Fibroblast of lung (primary cell): Measurements from ENCODE around the gene RNF38. TPM values are rescaled to one million over a fixed set of nuclear protein-coding genes. Genes with fewer than 3 reads are reported as not detected.

Source experiments
- DNase-seq, 2 donors: peaks; one replicate each; pipeline versions ENCODE4 v3.0.0 to v3.0.0-alpha.2; 2010; ENCODE audit warnings: low read depth in 2 of 2
- H2AFZ ChIP-seq: 2 replicates; pipeline ENCODE4 v1.5.1; 2012; ENCODE audit warnings: low read length, control low read depth, inconsistent platforms
- H3K27ac ChIP-seq: 2 replicates; pipeline ENCODE4 v1.5.1; 2011; ENCODE audit warnings: low read length, control low read depth; ENCODE audit not compliant: insufficient read depth
- H3K27me3 ChIP-seq: 2 replicates; pipeline ENCODE4 v1.5.1; 2011; ENCODE audit warnings: mild to moderate bottlenecking, low read length; ENCODE audit not compliant: control insufficient read depth, insufficient read depth
- H3K36me3 ChIP-seq: 2 replicates; pipeline ENCODE4 v1.5.1; 2011; ENCODE audit warnings: low read length; ENCODE audit not compliant: control insufficient read depth, insufficient read depth
- H3K4me1 ChIP-seq: 2 replicates; pipeline ENCODE4 v1.5.1; 2011; ENCODE audit warnings: low read length; ENCODE audit not compliant: control insufficient read depth, insufficient read depth; ENCODE audit errors: extremely low read depth
- H3K4me2 ChIP-seq: 2 replicates; pipeline ENCODE4 v1.5.1; 2011; ENCODE audit warnings: low read length, control low read depth; ENCODE audit not compliant: insufficient read depth; ENCODE audit errors: extremely low read depth
- H3K4me3 ChIP-seq, 4 experiments: fragments of 200-600 bp in 1 of 4; sonication (generic) in 1 of 4; replicated peaks in 1 of 4; 2 replicates each; pipeline ENCODE4 v1.5.1; 2011 to 2016; ENCODE audit warnings: low read length in 4 of 4, low read depth in 3 of 4, mild to moderate bottlenecking in 3 of 4, control low read depth in 2 of 4, inconsistent platforms in 1 of 4, mixed read lengths in 1 of 4; ENCODE audit not compliant: insufficient read depth in 1 of 4; ENCODE audit errors: control extremely low read depth in 1 of 4
- H3K79me2 ChIP-seq: 2 replicates; pipeline ENCODE4 v1.5.1; 2012; ENCODE audit warnings: mild to moderate bottlenecking, low read length, inconsistent platforms; ENCODE audit not compliant: control insufficient read depth, insufficient read depth
- H3K9ac ChIP-seq: 2 replicates; pipeline ENCODE4 v1.5.1; 2011; ENCODE audit warnings: mild to moderate bottlenecking, low read length, control low read depth; ENCODE audit not compliant: insufficient read depth
- H3K9me3 ChIP-seq: 2 replicates; pipeline ENCODE4 v1.5.1; 2012; ENCODE audit warnings: low read depth, low read length; ENCODE audit not compliant: control insufficient read depth, insufficient read depth
- H4K20me1 ChIP-seq: 2 replicates; pipeline ENCODE4 v1.5.1; 2011; ENCODE audit warnings: low read length; ENCODE audit not compliant: control insufficient read depth, insufficient read depth; ENCODE audit errors: extremely low read depth
- EZH2 ChIP-seq: IDR thresholded peaks from 2 replicates; pipeline ENCODE4 v1.5.1; 2012; ENCODE audit warnings: low read length, control low read depth, mild to moderate bottlenecking; ENCODE audit errors: missing control alignments
- polyA plus RNA-seq, 2 donors: library from polyadenylated mRNA; depleted of rRNA in 1 of 2; stranded (reverse) in 1 of 2; unstranded in 1 of 2; fragments of >200 nt; gene quantifications; 2 replicates each; pipeline ENCODE4 v1.2.1, GENCODE V29; 2011 to 2012; ENCODE audit warnings: missing spikeins in 1 of 2
- total RNA-seq: library from RNA; depleted of rRNA; stranded (reverse); fragments of >200 nt; gene quantifications from 2 replicates; pipeline ENCODE4 v1.2.1, GENCODE V29; 2014
- TF ChIP-seq, protein P1 (sequence below), 2 donors: IDR thresholded peaks in 1 of 2; conservative IDR thresholded peaks in 1 of 2; 1 replicate in 1 of 2; 2 replicates in 1 of 2; pipeline ENCODE4 v1.5.1; 2011 to 2012; ENCODE audit warnings: low read length in 2 of 2, control low read depth in 1 of 2, inconsistent platforms in 1 of 2, low read depth in 1 of 2, mild to moderate bottlenecking in 1 of 2

RNF38 gene
- total and polyA plus RNA-seq, 2 donors (not counting 1 experiment from before 2014, with no cell fraction given), result 8.9 to 18.8 TPM

DNA sequence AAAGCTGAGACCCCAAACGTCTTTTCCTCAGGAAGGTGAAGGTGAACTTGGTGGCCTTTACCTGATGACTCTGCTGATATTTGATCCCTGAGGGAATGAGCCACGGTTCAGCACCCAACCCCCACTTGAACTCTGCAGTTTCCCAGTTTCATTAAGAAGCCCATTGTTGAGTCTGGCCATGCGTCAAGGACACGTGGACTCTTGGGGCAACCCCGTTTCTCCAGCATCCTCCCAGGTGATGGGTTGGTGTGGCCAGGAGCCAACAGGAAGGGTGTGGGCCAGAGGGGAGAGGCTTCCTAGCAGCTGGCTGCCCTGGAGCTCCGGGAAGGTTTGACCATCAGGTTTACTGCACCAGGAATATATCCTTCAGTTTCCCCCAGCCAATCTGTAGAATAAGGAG lies 82.3 kb downstream of the RNF38 start:
- Histone ChIP-seq H3K9me3 (no peaks in the 10 kb centered on the region), H3K4me3 (no peak overlapping the region), H3K79me2 (no peaks in the 10 kb centered on the region), H3K27me3 (no peaks in the 10 kb centered on the region), H4K20me1 (no peaks in the 10 kb centered on the region), H3K36me3 (no peaks in the 10 kb centered on the region), H3K4me2 (no peak overlapping the region), H2AFZ (no peak overlapping the region), H3K9ac (no peak overlapping the region), H3K4me1 (no peaks in the 10 kb centered on the region), H3K27ac (no peak overlapping the region)
- DNase-seq, result no peak
- TF ChIP-seq EZH2, result no peak
- TF ChIP-seq, protein P1, sequence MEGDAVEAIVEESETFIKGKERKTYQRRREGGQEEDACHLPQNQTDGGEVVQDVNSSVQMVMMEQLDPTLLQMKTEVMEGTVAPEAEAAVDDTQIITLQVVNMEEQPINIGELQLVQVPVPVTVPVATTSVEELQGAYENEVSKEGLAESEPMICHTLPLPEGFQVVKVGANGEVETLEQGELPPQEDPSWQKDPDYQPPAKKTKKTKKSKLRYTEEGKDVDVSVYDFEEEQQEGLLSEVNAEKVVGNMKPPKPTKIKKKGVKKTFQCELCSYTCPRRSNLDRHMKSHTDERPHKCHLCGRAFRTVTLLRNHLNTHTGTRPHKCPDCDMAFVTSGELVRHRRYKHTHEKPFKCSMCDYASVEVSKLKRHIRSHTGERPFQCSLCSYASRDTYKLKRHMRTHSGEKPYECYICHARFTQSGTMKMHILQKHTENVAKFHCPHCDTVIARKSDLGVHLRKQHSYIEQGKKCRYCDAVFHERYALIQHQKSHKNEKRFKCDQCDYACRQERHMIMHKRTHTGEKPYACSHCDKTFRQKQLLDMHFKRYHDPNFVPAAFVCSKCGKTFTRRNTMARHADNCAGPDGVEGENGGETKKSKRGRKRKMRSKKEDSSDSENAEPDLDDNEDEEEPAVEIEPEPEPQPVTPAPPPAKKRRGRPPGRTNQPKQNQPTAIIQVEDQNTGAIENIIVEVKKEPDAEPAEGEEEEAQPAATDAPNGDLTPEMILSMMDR (conservative IDR thresholded peaks at IDR 0.05 in 1 of 2, IDR thresholded peaks at IDR 0.05 in 1 of 2; ENCODE audit: low read depth in 1 of 2, low read length in 2 of 2), result no peak

DNA sequence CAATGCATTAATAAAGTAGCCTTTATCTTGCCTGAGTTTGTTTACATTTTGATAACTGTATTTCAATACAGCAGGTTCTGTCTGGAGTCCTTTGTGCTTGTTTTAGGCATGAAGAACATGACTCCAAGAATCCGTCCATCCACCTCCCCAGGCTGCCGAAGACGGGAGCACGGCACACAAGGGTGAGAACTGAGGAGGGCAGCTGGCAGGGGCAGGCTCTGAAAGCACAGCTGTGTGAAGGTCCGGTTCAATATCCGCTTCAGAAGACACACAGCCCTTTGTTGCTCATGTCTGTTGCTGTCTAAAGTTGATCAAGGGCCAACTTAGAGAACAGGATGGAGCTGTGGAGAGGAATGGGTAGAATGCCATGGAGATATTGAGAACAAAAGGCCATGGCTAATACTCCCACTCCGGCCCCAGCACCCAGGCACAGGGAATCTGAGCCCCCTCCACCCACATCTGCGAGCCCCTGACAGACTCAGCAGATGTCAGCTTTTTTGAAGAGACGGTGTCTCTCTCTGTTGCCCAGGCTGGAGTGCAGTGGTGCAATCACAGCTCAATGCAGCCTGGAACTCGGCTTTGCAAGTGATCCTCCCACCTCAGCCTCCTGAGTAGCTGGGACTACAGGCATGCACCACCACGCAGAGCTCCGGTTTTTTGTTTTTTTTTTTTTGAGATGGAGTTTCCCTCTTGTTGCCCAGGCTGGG lies 83.3 kb downstream of the RNF38 start:
- Histone ChIP-seq H3K27ac (no peak overlapping the region), H3K9ac (no peak overlapping the region), H3K4me1 (no peaks in the 10 kb centered on the region), H2AFZ (peak overlapping the region; percentile 20), H3K4me2 (no peak overlapping the region), H3K79me2 (no peaks in the 10 kb centered on the region), H3K9me3 (no peaks in the 10 kb centered on the region), H3K4me3 (no peak overlapping the region), H4K20me1 (no peaks in the 10 kb centered on the region), H3K27me3 (no peaks in the 10 kb centered on the region), H3K36me3 (no peaks in the 10 kb centered on the region)
- DNase-seq, result peak in 1 of 2 donors; percentile 71
- TF ChIP-seq, protein P1 (conservative IDR thresholded peaks at IDR 0.05 in 1 of 2, IDR thresholded peaks at IDR 0.05 in 1 of 2; ENCODE audit: low read depth in 1 of 2, low read length in 2 of 2), result no peak
- TF ChIP-seq EZH2, result no peak

DNA sequence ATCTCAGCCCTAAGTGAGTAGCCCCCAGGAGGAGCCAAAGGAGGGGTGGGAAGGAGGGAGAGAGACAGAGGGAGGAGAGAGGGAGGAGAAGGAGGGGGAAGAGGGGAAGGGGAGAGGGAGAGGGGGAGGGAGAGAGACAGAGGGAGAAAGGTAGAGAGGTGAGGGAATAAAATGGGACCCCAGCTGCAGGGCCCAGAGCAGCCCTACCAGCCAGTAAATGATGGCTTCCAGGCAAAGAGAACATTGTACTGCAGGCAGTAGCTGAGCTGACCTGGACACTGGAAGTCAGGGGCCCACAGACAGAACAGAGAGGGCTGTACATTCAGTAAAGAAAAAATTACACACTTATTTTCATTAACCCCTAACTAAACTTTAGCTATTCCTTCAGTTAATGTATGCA lies 84.0 kb downstream of the RNF38 start:
- Histone ChIP-seq H3K9me3 (no peaks in the 10 kb centered on the region), H3K4me1 (no peaks in the 10 kb centered on the region), H3K27me3 (no peaks in the 10 kb centered on the region), H3K27ac (no peak overlapping the region), H3K4me2 (no peak overlapping the region), H3K79me2 (no peaks in the 10 kb centered on the region), H3K4me3 (no peak overlapping the region), H3K36me3 (no peaks in the 10 kb centered on the region), H3K9ac (no peak overlapping the region), H2AFZ (no peak overlapping the region), H4K20me1 (no peaks in the 10 kb centered on the region)
- no peak for TF ChIP-seq EZH2
- TF ChIP-seq, protein P1 (conservative IDR thresholded peaks at IDR 0.05 in 1 of 2, IDR thresholded peaks at IDR 0.05 in 1 of 2; ENCODE audit: low read depth in 1 of 2, low read length in 2 of 2), result no peak
- DNase-seq, result no peak
